Trophoblast cell (in vitro differentiated cells and primary cell): Measurements from ENCODE around the gene SMIM13.

Experiments used
- DNase-seq, 2 donors: peaks; one replicate each; pipeline ENCODE4 v3.0.0-alpha.2; 2016
- H2AFZ ChIP-seq: 2 replicates; pipeline ENCODE4 v1.6.1; 2013; ENCODE audit warnings: low read length, moderate library complexity, mild to moderate bottlenecking; ENCODE audit not compliant: insufficient read depth, poor library complexity
- H2AK5ac ChIP-seq: 2 replicates; pipeline ENCODE4 v1.6.1; 2013; ENCODE audit warnings: mild to moderate bottlenecking, low read length
- H2BK120ac ChIP-seq: 2 replicates; pipeline ENCODE4 v1.6.1; 2013; ENCODE audit warnings: low read length, mild to moderate bottlenecking, moderate library complexity; ENCODE audit not compliant: insufficient read depth, poor library complexity
- H2BK12ac ChIP-seq: 2 replicates; pipeline ENCODE4 v1.6.1; 2013; ENCODE audit warnings: mild to moderate bottlenecking, low read length, moderate library complexity
- H2BK5ac ChIP-seq: 2 replicates; pipeline ENCODE4 v1.6.1; 2013; ENCODE audit warnings: low read length, low read depth, moderate library complexity, mild to moderate bottlenecking; ENCODE audit not compliant: poor library complexity
- H3K14ac ChIP-seq: 2 replicates; pipeline ENCODE4 v1.6.1; 2013; ENCODE audit warnings: mild to moderate bottlenecking, low read length
- H3K18ac ChIP-seq: 2 replicates; pipeline ENCODE4 v1.6.1; 2013; ENCODE audit warnings: mild to moderate bottlenecking, low read length
- H3K23ac ChIP-seq: 2 replicates; pipeline ENCODE4 v1.6.1; 2013; ENCODE audit warnings: low read length
- H3K27ac ChIP-seq: 2 replicates; pipeline ENCODE4 v1.5.1; 2013; ENCODE audit warnings: low read depth, mild to moderate bottlenecking, inconsistent platforms, low read length, moderate library complexity
- H3K27me3 ChIP-seq: 2 replicates; pipeline ENCODE4 v1.6.1; 2013; ENCODE audit warnings: inconsistent platforms, mild to moderate bottlenecking, low read length, moderate library complexity; ENCODE audit not compliant: insufficient read depth
- H3K36me3 ChIP-seq, 2 experiments: 1 replicate in 1 of 2; 2 replicates in 1 of 2; pipeline ENCODE4 v1.6.1; 2013; ENCODE audit warnings: low read length in 2 of 2, mild to moderate bottlenecking in 2 of 2, moderate library complexity in 1 of 2; ENCODE audit not compliant: insufficient read depth in 2 of 2, control insufficient read depth in 1 of 2
- H3K4ac ChIP-seq: 2 replicates; pipeline ENCODE4 v1.6.1; 2013; ENCODE audit warnings: low read depth, mild to moderate bottlenecking, low read length, moderate library complexity
- H3K4me1 ChIP-seq, 2 experiments: 1 replicate in 1 of 2; 2 replicates in 1 of 2; pipeline ENCODE4 v1.6.1; 2013; ENCODE audit warnings: low read length in 2 of 2, mild to moderate bottlenecking in 2 of 2, moderate library complexity in 1 of 2; ENCODE audit not compliant: insufficient read depth in 2 of 2, control insufficient read depth in 1 of 2
- H3K4me2 ChIP-seq: 2 replicates; pipeline ENCODE4 v1.6.1; 2013; ENCODE audit warnings: inconsistent platforms, mild to moderate bottlenecking, low read length, moderate library complexity
- H3K4me3 ChIP-seq: 2 replicates; pipeline ENCODE4 v1.5.1; 2013; ENCODE audit warnings: mild to moderate bottlenecking, low read depth, low read length, inconsistent platforms
- H3K79me1 ChIP-seq: one replicate; pipeline ENCODE4 v1.6.1; 2013; ENCODE audit warnings: low read length
- H3K79me2 ChIP-seq: 2 replicates; pipeline ENCODE4 v1.6.1; 2013; ENCODE audit warnings: low read length, mild to moderate bottlenecking; ENCODE audit not compliant: control insufficient read depth, insufficient read depth, poor library complexity
- H3K9ac ChIP-seq: 2 replicates; pipeline ENCODE4 v1.6.1; 2013; ENCODE audit warnings: mild to moderate bottlenecking, low read length
- H3K9me3 ChIP-seq: 2 replicates; pipeline ENCODE4 v1.6.1; 2013; ENCODE audit warnings: low read depth, mild to moderate bottlenecking, control low read depth, inconsistent platforms, low read length; ENCODE audit not compliant: insufficient read depth
- H4K12ac ChIP-seq: 2 replicates; pipeline ENCODE4 v1.6.1; 2013; ENCODE audit warnings: low read depth, mild to moderate bottlenecking, low read length, moderate library complexity
- H4K8ac ChIP-seq: 2 replicates; pipeline ENCODE4 v1.6.1; 2013; ENCODE audit warnings: low read depth, mild to moderate bottlenecking, low read length, moderate library complexity
- H4K91ac ChIP-seq: one replicate; pipeline ENCODE4 v1.6.1; 2013; ENCODE audit warnings: low read depth, mild to moderate bottlenecking, low read length, moderate library complexity
- WGBS: extraction: QIAGEN DNeasy Blood & Tissue Kit; methylation state at CpG from one replicate; pipeline ENCODE4 v1.1.7; 2013; ENCODE audit warnings: missing lambda C conversion rate; ENCODE audit not compliant: insufficient read length, insufficient coverage; ENCODE audit errors: extremely low coverage; 5-methylcytosine and 5-hydroxymethylcytosine counted together

The SMIM13 gene

DNA sequence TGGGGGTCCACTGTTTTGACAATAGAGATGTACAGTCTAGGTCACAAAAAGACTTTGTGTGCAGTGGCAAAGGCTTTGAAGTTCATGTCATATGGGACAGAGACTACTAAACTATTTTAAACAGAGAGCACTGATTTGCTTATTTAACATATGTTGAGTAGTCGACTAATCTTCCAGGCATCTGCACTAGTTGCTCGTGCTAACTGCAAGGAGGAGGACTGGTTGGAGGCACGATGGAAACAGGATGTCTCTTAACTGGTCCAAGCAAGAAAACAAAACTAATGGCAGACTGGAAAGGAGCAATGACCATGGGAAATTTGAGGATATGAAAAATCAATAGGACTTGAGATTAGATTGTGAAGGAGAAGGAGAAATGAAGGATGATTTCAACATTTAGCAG is 46.4 kb downstream of the SMIM13 start:
- Histone ChIP-seq H3K79me2 (no peaks in the 10 kb centered on the region), H3K27ac (no peak overlapping the region), H3K27me3 (no peaks in the 10 kb centered on the region), H3K4me1 (peaks cover 5 to 11% of the 10 kb centered on the region in 2 experiments), H3K4me3 (no peak overlapping the region), H4K8ac (no peak overlapping the region), H2BK120ac (no peak overlapping the region), H3K23ac (no peak overlapping the region), H4K12ac (no peak overlapping the region), H2BK12ac (no peak overlapping the region), H4K91ac (no peak overlapping the region), H3K14ac (no peak overlapping the region), H3K9me3 (no peaks in the 10 kb centered on the region), H3K9ac (no peak overlapping the region), H3K36me3 (peaks cover 3 to 4% of the 10 kb centered on the region in 2 experiments), H3K4me2 (no peak overlapping the region), H2AK5ac (no peak overlapping the region), H2BK5ac (no peak overlapping the region), H3K18ac (no peak overlapping the region), H3K79me1 (peaks cover 10% of the 10 kb centered on the region), H2AFZ (no peak overlapping the region), H3K4ac (no peak overlapping the region)
- WGBS, result no CpG with 5 or more reads among the region's 3 CpGs
- DNase-seq, result peak in 1 of 2 donors; percentile 24

GRCh38 chr6:11141295-11141694 is 47.7 kb downstream of the SMIM13 start:
- Histone ChIP-seq H4K12ac (no peak overlapping the region), H3K4me2 (no peak overlapping the region), H3K79me1 (peaks cover 12% of the 10 kb centered on the region), H2AFZ (no peak overlapping the region), H3K27ac (no peak overlapping the region), H2BK5ac (no peak overlapping the region), H4K8ac (no peak overlapping the region), H2BK120ac (no peak overlapping the region), H3K36me3 (no peaks in the 10 kb centered on the region), H3K9me3 (no peaks in the 10 kb centered on the region), H3K4me3 (no peak overlapping the region), H3K27me3 (no peaks in the 10 kb centered on the region), H3K9ac (peak overlapping the region; percentile 54), H3K79me2 (no peaks in the 10 kb centered on the region), H3K14ac (peak overlapping the region; percentile 29), H3K23ac (no peak overlapping the region), H3K4ac (no peak overlapping the region), H4K91ac (no peak overlapping the region), H3K18ac (no peak overlapping the region), H2BK12ac (no peak overlapping the region), H3K4me1 (peaks cover 5 to 11% of the 10 kb centered on the region in 2 experiments), H2AK5ac (no peak overlapping the region)
- DNase-seq, result no peak
- WGBS, result no CpG with 5 or more reads among the region's 3 CpGs

DNA sequence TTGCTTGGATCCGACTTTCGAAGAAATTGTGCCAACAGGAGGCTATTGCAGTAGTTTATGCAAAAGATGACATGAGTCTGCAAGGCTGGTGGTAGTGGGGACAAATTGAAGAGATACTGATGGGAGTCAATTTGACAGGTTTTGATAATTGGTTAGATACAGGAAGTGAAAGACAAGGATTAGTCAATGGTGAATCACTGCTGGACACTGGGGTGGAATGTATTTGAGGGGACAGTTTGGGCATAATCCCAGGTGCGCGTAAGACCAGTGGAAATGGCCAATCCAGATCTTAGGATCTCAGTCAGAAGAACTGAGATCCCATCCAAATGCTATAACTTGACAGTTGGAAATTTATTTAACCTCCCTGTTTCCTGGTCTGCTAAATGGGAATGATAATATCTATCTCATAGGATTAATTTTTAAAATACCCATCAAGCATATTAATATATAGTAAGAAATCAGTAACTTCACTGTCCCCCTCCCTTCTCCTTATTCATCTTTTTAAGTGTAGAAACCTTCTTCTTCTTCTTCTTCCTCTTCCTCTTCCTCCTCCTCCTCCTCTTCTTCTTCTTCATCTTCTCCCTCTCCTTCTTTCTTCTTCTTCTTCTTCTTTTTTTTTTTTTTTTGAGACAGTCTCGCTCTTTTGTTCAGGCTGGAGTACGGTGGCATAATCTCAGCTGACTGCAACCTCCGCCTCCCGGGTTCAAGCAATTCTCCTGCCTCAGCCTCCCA is 48.8 kb downstream of the SMIM13 start:
- Histone ChIP-seq H3K23ac (no peak overlapping the region), H3K4me3 (no peak overlapping the region), H3K9me3 (no peaks in the 10 kb centered on the region), H4K8ac (no peak overlapping the region), H3K79me1 (peaks cover 14% of the 10 kb centered on the region), H3K36me3 (no peaks in the 10 kb centered on the region), H3K9ac (no peak overlapping the region), H3K4ac (no peak overlapping the region), H2BK120ac (no peak overlapping the region), H3K18ac (no peak overlapping the region), H2AK5ac (no peak overlapping the region), H2BK5ac (no peak overlapping the region), H2AFZ (no peak overlapping the region), H3K4me1 (peaks cover 5 to 11% of the 10 kb centered on the region in 2 experiments), H2BK12ac (no peak overlapping the region), H3K27ac (no peak overlapping the region), H4K91ac (peak overlapping the region; percentile 61), H4K12ac (no peak overlapping the region), H3K27me3 (no peaks in the 10 kb centered on the region), H3K4me2 (no peak overlapping the region), H3K79me2 (no peaks in the 10 kb centered on the region), H3K14ac (no peak overlapping the region)
- no CpG with 5 or more reads among the region's 8 CpGs for WGBS
- DNase-seq, result no peak

- Histone ChIP-seq H2BK5ac (peak overlapping the region; percentile 38), H2AFZ (peak overlapping the region; percentile 15), H2BK120ac (peak overlapping the region; percentile 52), H2AK5ac (no peak overlapping the region), H3K14ac (no peak overlapping the region), H3K9me3 (no peaks in the 10 kb centered on the region), H3K27me3 (no peaks in the 10 kb centered on the region), H3K36me3 (no peaks in the 10 kb centered on the region), H2BK12ac (no peak overlapping the region), H3K4me1 (peaks cover 5 to 11% of the 10 kb centered on the region in 2 experiments), H3K18ac (no peak overlapping the region), H4K91ac (peak overlapping the region; percentile 61), H3K23ac (no peak overlapping the region), H3K27ac (peak overlapping the region; percentile 66), H3K4me2 (no peak overlapping the region), H3K4me3 (no peak overlapping the region), H4K8ac (no peak overlapping the region), H3K4ac (no peak overlapping the region), H3K79me1 (peaks cover 14% of the 10 kb centered on the region), H3K9ac (no peak overlapping the region), H4K12ac (no peak overlapping the region), H3K79me2 (no peaks in the 10 kb centered on the region)
- DNase-seq, result peak; percentile 91 to 95
- no CpG with 5 or more reads among the region's 10 CpGs for WGBS
These were observed 50.0 kb downstream of the SMIM13 start for GRCh38 chr6:11143394-11144371.
